Naive B cell (primary cell): Measurements from ENCODE around the gene ODF4. TPM values are rescaled to one million over a fixed set of nuclear protein-coding genes. Genes with fewer than 3 reads are reported as not detected.
A peak's percentile ranks its signal among the peaks of the same experiment; 100 is the strongest.
"Not testable (repeated sequence)": the region's sequence is repeated elsewhere in the genome, so short reads cannot be mapped to it uniquely, and the experiment has no call there.

Experiments used
- ATAC-seq, 2 donors: fragments of 150-1000 bp; cut with Tn5 transposase; 2 replicates each; pipeline ENCODE4 v1.10.0; 2021; ENCODE audit warnings: low read depth in 2 of 2, mild to moderate bottlenecking in 2 of 2, moderate library complexity in 2 of 2
- DNase-seq: peaks from one replicate; pipeline ENCODE4 v3.0.0; 2022
- H3K27ac Mint-ChIP-seq, 6 donors: one replicate each; pipeline ENCODE4 v1.8.0; 2020 to 2022; ENCODE audit warnings: mild to moderate bottlenecking in 6 of 6, mixed read lengths in 6 of 6, moderate library complexity in 5 of 6, inconsistent platforms in 2 of 6
- H3K27me3 Mint-ChIP-seq, 3 donors: one replicate each; pipeline ENCODE4 v1.8.0; 2021 to 2022; ENCODE audit warnings: mixed read lengths in 3 of 3, mild to moderate bottlenecking in 1 of 3
- H3K36me3 Mint-ChIP-seq, 2 donors: one replicate each; pipeline ENCODE4 v1.8.0; 2020 to 2022; ENCODE audit warnings: mixed read lengths in 2 of 2, inconsistent platforms in 1 of 2, mild to moderate bottlenecking in 1 of 2
- H3K4me1 Mint-ChIP-seq, 3 donors: one replicate each; pipeline ENCODE4 v1.8.0; 2020 to 2022; ENCODE audit warnings: mixed read lengths in 3 of 3, inconsistent platforms in 1 of 3, mild to moderate bottlenecking in 1 of 3, moderate library complexity in 1 of 3
- H3K4me3 Mint-ChIP-seq, 8 donors: one replicate each; pipeline ENCODE4 v1.8.0; 2020 to 2022; ENCODE audit warnings: mild to moderate bottlenecking in 8 of 8, mixed read lengths in 8 of 8, moderate library complexity in 8 of 8, inconsistent platforms in 2 of 8
- H3K9me3 Mint-ChIP-seq, 7 donors: one replicate each; pipeline ENCODE4 v1.8.0; 2020 to 2022; ENCODE audit warnings: mixed read lengths in 7 of 7, mild to moderate bottlenecking in 5 of 7, inconsistent platforms in 2 of 7, moderate library complexity in 1 of 7
- polyA plus RNA-seq, 6 donors: library from polyadenylated mRNA; unstranded; fragments of 300-500 nt; fragmentation: Illumina TruSeq; gene quantifications; one replicate each; pipeline ENCODE4 v1.2.3, GENCODE V29; 2021; ENCODE audit warnings: low read depth in 6 of 6

The ODF4 gene
- polyA plus RNA-seq, 6 donors from 2014 or later, result not detected

- not testable (repeated sequence) for H3K36me3 Mint-ChIP-seq, ATAC-seq, DNase-seq, H3K4me3 Mint-ChIP-seq, H3K9me3 Mint-ChIP-seq
- H3K4me1 Mint-ChIP-seq, result peaks cover 5 to 11% (median 11%) of the 10 kb centered on the region in 3 donors
- peak overlapping the region in 1 of 6 donors; percentile 37 for H3K27ac Mint-ChIP-seq
- H3K27me3 Mint-ChIP-seq, result peaks cover 11 to 25% (median 25%) of the 10 kb centered on the region in 3 donors
These were observed 54.9 kb downstream of the ODF4 start for GRCh38 chr17:8394497-8394896.

Other genes with a start within 250 kb of the ODF4 start
- gene ALOXE3, start 221.3 kb upstream of the ODF4 start, polyA plus RNA-seq, result not detected
- not detected for gene HES7, start 215.7 kb upstream of the ODF4 start, polyA plus RNA-seq
- 10 to 100 TPM in 5 of 6 donors, 1 to 10 TPM in 1; 4.5 to 20.9 (median 13.5) TPM for gene PER1, start 187.4 kb upstream of the ODF4 start, polyA plus RNA-seq
- 10 to 100 TPM; 37.8 to 89.1 (median 65.9) TPM for gene VAMP2, start 176.9 kb upstream of the ODF4 start, polyA plus RNA-seq
- gene TMEM107, start 163.5 kb upstream of the ODF4 start, polyA plus RNA-seq, result 10 to 100 TPM; 29.9 to 42.3 (median 34.7) TPM
- gene BORCS6, start 149.7 kb upstream of the ODF4 start, polyA plus RNA-seq, result 10 to 100 TPM; 14.8 to 24.2 (median 20.4) TPM
- gene AURKB, start 129.3 kb upstream of the ODF4 start, polyA plus RNA-seq, result not detected
- gene CTC1, start 91.8 kb upstream of the ODF4 start, polyA plus RNA-seq, result 10 to 100 TPM; 13.5 to 34.9 (median 22.3) TPM
- gene PFAS, start 90.6 kb upstream of the ODF4 start, polyA plus RNA-seq, result 10 to 100 TPM; 11.6 to 29.8 (median 17.9) TPM
- gene RANGRF, start 51.2 kb upstream of the ODF4 start, polyA plus RNA-seq, result 100 to 1,000 TPM in 1 of 6 donors, 10 to 100 TPM in 5; 65.8 to 110 (median 79.7) TPM
- gene SLC25A35, start 44.4 kb upstream of the ODF4 start, polyA plus RNA-seq, result 1 to 10 TPM; 1.5 to 4.6 (median 2.1) TPM
- gene ARHGEF15, start 29.6 kb upstream of the ODF4 start, polyA plus RNA-seq, result not detected
- gene RPL26, start 43.4 kb downstream of the ODF4 start, polyA plus RNA-seq, result 1,000 to 10,000 TPM; 1,225 to 2,056 (median 1,703) TPM
- under 1 TPM in 3 of 6 donors, not detected in 3; 0.13 to 0.35 (median 0.23) TPM for gene RNF222, start 58.0 kb downstream of the ODF4 start, polyA plus RNA-seq
- gene NDEL1, start 96.0 kb downstream of the ODF4 start, polyA plus RNA-seq, result 10 to 100 TPM; 38.4 to 54.9 (median 44.6) TPM